NK-92 treated with Interleukin-12 subunit alpha and Interleukin-12 subunit beta, amount 100 ng/mL, for 24 hours (cell line): ENCODE measurements around the gene LAMC3.
A peak's percentile ranks its signal among the peaks of the same experiment; 100 is the strongest.

Experiments
- DNase-seq: peaks from one replicate; lab custom pipeline; 2025; lab: John Stamatoyannopoulos, UW

LAMC3 gene

GRCh38 chr9:131046581-131047202 lies 37.7 kb downstream of the LAMC3 start:
- DNase-seq: peak; percentile 20

GRCh38 chr9:131048332-131048731 lies 39.4 kb downstream of the LAMC3 start:
- DNase-seq: no peak

DNA sequence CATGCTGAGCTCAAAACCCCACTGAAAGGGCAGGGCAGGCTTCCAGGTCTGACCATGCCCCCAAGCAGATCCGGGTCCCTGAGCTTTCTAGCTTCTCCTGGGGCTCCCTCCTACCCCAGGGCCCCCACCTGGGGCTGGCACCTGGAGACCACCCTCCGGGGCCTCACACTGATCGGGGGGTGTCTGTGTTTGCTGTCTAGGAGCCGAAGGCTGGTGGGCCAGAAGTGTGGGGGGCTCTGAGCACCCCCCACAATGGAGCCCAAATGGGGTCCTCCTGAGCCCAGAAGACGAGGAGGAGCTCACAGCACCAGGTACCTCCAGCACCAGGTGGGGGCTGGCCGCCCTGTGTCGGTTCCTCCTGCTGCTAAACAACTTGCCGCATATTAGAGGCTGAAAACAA lies 39.8 kb downstream of the LAMC3 start:
- DNase-seq: no peak

GRCh38 chr9:131049829-131050715 lies 41.1 kb downstream of the LAMC3 start:
- no peak for DNase-seq

DNA sequence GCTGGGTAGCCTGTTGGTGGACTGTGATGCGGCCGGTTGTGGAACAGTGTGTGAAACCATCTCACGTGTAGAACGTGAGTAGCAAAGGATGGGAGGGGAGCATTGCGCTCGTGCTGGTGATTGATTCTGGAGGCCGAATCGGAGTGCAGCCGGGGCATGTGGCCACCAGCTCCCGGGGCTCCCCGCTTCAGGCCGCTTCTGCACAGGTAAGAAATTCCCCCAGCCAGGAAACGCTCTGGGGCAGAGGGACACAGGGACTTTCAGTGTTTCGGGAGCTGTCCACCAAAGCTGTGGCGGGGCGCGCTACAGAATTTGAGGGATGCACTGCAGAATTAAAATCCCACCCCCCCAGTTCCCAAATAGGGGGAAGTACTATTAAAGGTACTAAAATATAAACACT lies 41.9 kb downstream of the LAMC3 start:
- no peak for DNase-seq

GRCh38 chr9:131051592-131052517 lies 42.9 kb downstream of the LAMC3 start:
- no peak for DNase-seq

DNA sequence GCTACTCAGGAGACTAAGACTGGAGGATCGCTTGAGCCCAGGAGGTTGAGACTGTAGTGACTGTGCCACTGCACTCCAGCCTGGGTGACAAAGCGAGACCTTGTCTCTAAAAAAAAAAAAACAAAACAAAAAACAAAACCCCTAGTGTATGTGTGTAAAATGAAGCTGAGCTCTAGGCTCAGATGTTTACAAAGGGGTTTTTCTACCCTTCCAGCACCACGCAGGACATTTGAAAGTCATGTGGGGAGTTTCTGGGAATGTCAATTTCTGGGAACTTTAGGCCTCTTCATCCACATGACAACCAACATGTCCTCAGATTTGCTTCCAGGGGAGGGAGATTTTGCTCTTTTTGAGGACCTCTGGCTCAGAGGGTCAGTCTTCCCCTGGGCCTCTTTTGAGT lies 44.9 kb downstream of the LAMC3 start:
- no peak for DNase-seq

GRCh38 chr9:131056781-131057506 lies 48.0 kb downstream of the LAMC3 start:
- DNase-seq: no peak

GRCh38 chr9:131060900-131061630 lies 52.1 kb downstream of the LAMC3 start:
- DNase-seq: no peak

GRCh38 chr9:131062969-131063368 lies 54.0 kb downstream of the LAMC3 start:
- no peak for DNase-seq

DNA sequence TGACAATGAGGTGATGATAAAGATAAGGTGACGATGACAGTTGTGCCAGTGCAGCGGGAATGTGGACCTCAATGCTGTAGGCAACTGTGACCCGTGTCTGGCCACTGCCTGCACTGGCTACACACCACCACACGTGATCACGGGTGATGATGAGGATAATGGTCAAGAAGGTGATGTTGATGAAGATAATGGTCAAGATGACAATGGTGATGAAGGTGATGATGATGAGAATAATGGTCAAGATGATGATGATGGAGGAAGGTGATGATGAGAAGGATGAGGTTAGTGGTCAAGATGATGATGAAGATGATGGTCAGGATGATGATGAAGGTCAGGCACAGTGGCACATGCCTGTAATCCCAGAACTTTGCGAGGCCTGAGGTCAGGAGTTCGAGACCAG lies 56.6 kb downstream of the LAMC3 start:
- DNase-seq: no peak

GRCh38 chr9:131067625-131068024 lies 58.7 kb downstream of the LAMC3 start:
- DNase-seq: no peak

GRCh38 chr9:131068076-131068816 lies 59.3 kb downstream of the LAMC3 start:
- DNase-seq: no peak

DNA sequence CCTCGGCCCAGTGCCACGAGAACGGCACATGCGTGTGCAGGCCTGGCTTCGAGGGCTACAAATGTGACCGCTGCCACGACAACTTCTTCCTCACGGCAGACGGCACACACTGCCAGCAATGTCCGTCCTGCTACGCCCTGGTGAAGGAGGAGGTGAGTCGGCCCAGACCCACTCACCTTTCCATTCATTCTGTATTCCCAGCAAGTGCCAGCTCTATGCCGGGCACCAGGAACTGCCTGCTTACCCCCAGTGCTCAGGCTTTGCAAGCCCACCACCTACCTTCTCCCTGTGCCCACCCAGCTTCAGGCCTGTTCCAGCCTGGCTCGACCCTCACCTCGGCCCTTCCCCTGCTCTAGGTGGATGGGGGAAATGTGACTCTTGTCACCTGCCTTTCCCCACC lies 60.7 kb downstream of the LAMC3 start:
- no peak for DNase-seq

- DNase-seq: no peak
Measured at GRCh38 chr9:131072107-131072870, 63.3 kb downstream of the LAMC3 start.

DNA sequence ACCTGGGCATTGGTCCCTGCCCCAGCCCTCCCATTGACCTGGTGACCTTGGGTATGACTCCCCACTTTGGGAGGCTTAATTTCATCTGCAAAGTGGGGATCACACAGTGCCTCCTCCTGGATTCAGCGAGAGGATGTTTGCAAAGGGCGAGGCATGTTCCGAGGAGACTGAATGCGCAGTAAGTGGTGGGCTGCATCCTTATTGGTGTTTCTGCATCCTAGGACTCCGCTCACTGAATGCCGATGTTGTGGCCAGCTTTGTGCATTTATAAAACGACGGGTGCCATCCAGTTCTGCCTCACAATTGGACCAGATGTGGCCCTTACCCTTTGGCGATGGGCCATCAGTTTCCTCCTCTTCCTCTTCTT lies 63.9 kb downstream of the LAMC3 start:
- DNase-seq: no peak

DNA sequence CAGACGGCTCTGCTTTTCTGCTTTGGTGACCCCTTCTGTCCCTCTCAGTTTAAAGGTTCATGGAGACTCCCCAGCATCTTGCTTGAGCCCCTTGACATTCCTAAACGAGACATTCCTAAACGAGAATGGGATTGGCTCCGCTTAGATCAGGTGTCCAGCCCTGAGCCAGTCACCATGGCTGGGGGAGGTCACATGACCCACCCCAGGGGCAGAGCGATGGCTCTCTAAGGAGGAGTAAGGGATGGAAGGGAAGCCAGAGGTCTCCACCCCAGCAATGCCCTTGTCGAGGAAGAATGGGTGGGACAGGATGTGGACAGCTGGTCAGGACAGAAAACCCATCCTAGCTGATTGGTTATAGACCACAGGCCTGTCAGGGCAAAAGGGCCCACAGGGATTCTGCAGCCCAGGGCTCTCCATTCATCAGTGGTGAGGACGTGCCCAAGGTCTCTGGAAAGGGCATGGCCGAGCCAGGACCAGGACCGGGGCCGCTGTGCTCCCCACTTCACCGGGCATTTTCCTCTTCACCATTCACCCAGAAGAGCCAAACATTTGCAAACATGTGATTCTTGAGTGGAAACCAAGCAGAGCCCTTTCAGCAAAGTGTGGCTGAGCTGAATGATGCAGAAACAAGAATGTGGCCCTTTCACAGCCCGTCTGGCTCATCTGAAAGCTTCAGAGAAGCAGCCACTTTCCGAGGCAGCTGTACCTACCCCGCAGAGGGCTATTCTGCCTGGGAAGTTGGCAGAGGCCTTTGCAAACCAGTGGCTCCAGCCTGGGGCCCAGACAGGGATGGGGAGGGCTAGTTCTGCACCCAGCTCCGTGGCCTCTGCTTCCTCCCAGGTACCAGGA lies 67.6 kb downstream of the LAMC3 start:
- DNase-seq: no peak

DNA sequence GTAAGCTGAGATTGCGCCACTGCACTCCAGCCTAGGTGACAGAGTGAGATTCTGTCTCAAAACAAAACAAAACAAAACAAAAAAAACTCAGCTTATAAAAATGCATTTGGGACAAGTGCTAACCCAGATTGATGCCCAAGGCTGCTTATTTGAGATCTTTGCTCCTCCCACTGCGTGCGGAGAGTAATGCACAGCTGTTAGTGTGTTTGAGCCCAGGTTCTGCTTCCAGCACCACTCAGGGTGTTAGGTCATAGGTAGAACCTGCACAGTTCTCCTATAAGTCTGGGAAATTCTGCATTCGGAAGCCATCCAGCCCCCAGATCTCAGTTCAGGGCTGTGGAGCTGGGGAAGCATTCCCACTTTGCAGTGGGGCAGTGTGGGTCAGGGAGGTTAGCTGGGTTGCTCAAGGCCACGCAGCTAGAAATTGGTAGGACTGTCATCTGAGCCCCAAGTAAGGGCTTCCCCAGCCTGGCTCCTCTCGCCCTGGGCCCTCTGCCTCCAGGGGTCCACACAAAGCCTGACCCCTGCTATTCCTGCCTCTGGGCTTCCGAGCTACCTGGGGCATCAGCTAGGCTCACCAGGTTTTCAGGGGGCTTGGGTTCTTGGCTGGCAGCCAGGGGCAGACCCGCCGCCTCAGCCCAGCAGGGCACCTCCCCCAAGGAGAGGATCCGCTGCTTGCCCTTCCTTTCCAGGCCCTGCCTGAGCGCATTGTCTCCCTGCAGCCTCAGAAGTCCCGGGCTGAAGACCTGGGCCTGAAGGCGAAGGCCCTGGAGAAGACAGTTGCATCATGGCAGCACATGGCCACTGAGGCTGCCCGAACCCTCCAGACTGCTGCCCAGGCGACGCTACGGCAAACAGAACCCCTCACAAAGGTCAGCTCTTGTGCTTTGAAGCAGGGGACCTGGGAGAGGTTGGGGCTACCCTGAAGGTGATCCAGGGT lies 69.7 kb downstream of the LAMC3 start:
- DNase-seq: no peak
